ENCODE measurements around the gene B4GALT7. TPM values are rescaled to one million over a fixed set of nuclear protein-coding genes. Genes with fewer than 3 reads are reported as not detected.

B4GALT7 gene
- polyA plus RNA-seq, 10 donors, result 14.6 to 22.1 (median 18.4) TPM

Other genes with a start within 250 kb of the B4GALT7 start
- 10 to 100 TPM; 53.9 to 87.5 (median 67.8) TPM for gene LMAN2, start 248.5 kb upstream of the B4GALT7 start, polyA plus RNA-seq (ENCODE audit: insufficient read length in 10 of 10)
- gene RGS14, start 242.2 kb upstream of the B4GALT7 start, polyA plus RNA-seq (ENCODE audit: insufficient read length in 10 of 10), result 10 to 100 TPM in 8 of 10 donors, 1 to 10 TPM in 2; 7.1 to 21.2 (median 12.9) TPM
- under 1 TPM in 3 of 10 donors, not detected in 7; 0.08 to 0.20 (median 0.14) TPM for gene SLC34A1, start 215.7 kb upstream of the B4GALT7 start, polyA plus RNA-seq (ENCODE audit: insufficient read length in 10 of 10)
- not detected for gene PFN3, start 199.5 kb upstream of the B4GALT7 start, polyA plus RNA-seq (ENCODE audit: insufficient read length in 10 of 10)
- 1 to 10 TPM in 1 of 10 donors, under 1 TPM in 8, not detected in 1; 0.17 to 1.1 (median 0.39) TPM for gene F12, start 190.6 kb upstream of the B4GALT7 start, polyA plus RNA-seq (ENCODE audit: insufficient read length in 10 of 10)
- 10 to 100 TPM; 12.1 to 23.3 (median 17.2) TPM for gene GRK6, start 173.5 kb upstream of the B4GALT7 start, polyA plus RNA-seq (ENCODE audit: insufficient read length in 10 of 10)
- gene PRR7, start 153.3 kb upstream of the B4GALT7 start, polyA plus RNA-seq (ENCODE audit: insufficient read length in 10 of 10), result 1 to 10 TPM in 3 of 10 donors, under 1 TPM in 7; 0.43 to 1.4 (median 0.78) TPM
- gene DBN1, start 126.5 kb upstream of the B4GALT7 start, polyA plus RNA-seq (ENCODE audit: insufficient read length in 10 of 10), result 100 to 1,000 TPM; 157 to 266 (median 221) TPM
- gene PDLIM7, start 102.5 kb upstream of the B4GALT7 start, polyA plus RNA-seq (ENCODE audit: insufficient read length in 10 of 10), result 100 to 1,000 TPM; 167 to 339 (median 246) TPM
- gene DOK3, start 90.3 kb upstream of the B4GALT7 start, polyA plus RNA-seq (ENCODE audit: insufficient read length in 10 of 10), result 1 to 10 TPM; 4.1 to 9.4 (median 5.6) TPM
- gene DDX41, start 83.2 kb upstream of the B4GALT7 start, polyA plus RNA-seq (ENCODE audit: insufficient read length in 10 of 10), result 10 to 100 TPM; 41.3 to 65.3 (median 47.6) TPM
- gene FAM193B, start 45.6 kb upstream of the B4GALT7 start, polyA plus RNA-seq (ENCODE audit: insufficient read length in 10 of 10), result 10 to 100 TPM; 35.6 to 76.9 (median 45.2) TPM
- 100 to 1,000 TPM; 104 to 148 (median 114) TPM for gene TMED9, start 7.9 kb upstream of the B4GALT7 start, polyA plus RNA-seq (ENCODE audit: insufficient read length in 10 of 10)
- gene FAM153A, start 182.8 kb downstream of the B4GALT7 start, polyA plus RNA-seq (ENCODE audit: insufficient read length in 10 of 10), result 1 to 10 TPM in 1 of 10 donors, under 1 TPM in 6, not detected in 3; 0.05 to 2.4 (median 0.37) TPM